HG02885 (cell line): Measurements from ENCODE around the gene MYCBP2.

Source experiments
- ATAC-seq: cut with Tn5 transposase; IDR thresholded peaks from one replicate; pipeline ENCODE4 v1.9.1; 2021; ENCODE audit warnings: mild to moderate bottlenecking; ENCODE audit not compliant: unreplicated experiment, poor library complexity

MYCBP2 gene

DNA sequence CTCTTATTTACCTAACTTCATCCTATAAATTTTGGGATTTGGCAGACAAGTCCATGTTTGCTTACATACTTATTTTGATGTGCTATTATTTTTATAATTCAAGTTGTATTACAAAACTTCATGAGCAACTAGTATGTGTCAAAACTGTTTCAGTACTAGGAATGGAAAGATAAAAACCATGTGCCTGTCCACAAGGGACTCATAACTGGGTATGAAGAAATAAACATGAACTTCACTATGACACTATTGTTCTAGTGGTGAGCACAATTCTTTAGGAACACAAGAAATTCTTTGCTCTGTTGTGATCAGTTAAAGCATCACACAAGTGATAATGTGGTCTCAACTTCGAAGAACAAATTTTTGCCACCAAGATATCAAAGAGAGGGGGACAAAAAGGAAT, 202.5 kb downstream of the MYCBP2 start:
- ATAC-seq = no peak

- ATAC-seq = no peak
Measured at GRCh38 chr13:77118134-77118533, 208.8 kb downstream of the MYCBP2 start.

GRCh38 chr13:77114271-77114670, 212.6 kb downstream of the MYCBP2 start:
- no peak for ATAC-seq

DNA sequence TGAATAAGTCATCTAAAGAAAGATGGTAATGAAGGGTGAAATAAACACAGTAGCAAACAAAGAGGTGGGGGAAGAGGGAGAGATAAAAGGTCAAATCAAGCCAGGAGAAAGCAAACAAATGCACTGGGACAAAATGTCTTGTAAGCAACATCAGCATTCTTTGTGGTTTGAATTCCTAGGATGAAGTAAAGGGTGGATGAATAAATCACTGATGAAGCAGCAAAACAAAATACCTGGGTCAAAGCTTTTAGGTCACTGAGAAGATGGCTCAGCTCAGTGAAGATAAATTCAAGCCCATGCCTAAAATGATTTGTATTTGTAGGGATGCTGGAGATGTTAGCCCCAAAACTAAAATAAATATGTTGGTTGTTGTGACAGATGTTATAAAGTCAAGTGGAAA, 213.4 kb downstream of the MYCBP2 start:
- no peak for ATAC-seq

DNA sequence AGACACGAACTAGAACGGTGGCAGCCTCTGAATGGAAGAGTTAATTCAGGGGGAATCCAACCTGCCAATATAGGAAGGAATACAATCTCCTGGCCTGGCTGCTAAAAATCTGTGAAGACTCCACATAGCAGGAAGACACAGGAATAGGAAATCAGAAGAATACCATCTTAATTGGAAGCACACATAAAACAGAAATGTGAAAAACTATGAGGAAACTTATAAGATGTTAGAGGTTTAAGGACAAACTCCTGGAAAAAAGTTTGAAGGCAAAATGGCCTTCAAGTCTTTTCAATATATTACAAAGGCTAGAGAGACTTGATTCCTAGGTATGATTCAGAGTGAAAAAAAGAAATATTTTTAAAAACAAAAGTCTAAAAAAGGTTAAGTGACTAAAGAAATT, 221.8 kb downstream of the MYCBP2 start:
- ATAC-seq = no peak

DNA sequence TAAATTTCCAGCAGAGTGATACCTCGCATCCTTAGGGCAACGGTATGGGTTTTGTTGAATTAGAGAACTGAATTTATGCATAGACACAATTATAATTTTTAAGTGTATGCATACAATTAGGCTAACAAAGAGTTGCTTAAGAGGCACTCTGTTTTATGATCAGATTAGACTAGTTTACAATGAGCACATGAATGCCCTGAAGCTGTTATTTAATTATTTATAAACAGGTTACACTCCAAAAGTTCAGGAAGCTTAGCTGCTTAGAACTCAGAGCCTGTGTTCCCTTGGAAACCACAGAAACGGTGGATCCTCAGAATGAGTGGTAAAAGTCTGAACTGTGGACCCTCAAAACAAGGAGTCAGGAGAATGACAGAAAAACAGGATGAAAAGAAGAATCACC, 227.5 kb downstream of the MYCBP2 start:
- no peak for ATAC-seq

- no peak for ATAC-seq
Measured at GRCh38 chr13:77095288-77095687, 231.6 kb downstream of the MYCBP2 start.

DNA sequence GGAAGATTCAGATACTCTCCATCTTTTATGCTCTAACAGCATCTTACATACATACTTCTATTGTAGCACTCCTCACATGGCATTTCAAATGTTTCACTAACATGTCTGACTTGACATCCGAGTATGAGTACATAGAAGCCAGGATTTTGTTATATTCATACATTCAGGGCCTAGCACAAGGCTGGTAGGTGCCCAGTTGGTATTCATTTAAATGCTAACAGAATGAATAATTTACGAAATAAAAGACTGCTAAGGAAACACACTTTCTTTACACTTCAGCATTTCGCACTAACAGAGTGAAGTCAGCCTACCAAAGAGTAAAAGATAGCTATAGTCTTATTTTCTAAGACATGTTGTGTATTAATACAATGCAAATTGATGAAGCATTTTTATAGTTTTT, 232.1 kb downstream of the MYCBP2 start:
- ATAC-seq = no peak

- no peak for ATAC-seq
Measured at GRCh38 chr13:77093735-77094134, 233.2 kb downstream of the MYCBP2 start.

DNA sequence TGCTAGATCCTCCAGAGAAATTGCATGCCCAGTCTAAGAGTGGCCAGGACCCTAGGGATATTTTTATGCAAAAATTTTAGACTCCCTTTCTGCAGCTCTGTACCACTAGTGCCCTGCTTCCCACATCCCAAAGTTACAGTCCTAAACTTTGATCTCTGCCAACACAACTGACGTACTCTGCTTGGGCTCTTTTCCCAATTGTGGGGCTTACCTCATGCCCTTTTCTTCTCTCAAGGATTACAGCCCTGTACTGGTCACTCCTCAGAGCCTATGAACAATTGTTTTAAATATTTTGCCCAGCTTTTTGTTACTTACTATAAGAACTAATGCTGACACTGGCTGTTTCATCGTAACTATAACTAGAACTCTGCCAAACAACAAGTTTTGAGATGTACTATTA, 242.1 kb downstream of the MYCBP2 start:
- ATAC-seq = no peak

DNA sequence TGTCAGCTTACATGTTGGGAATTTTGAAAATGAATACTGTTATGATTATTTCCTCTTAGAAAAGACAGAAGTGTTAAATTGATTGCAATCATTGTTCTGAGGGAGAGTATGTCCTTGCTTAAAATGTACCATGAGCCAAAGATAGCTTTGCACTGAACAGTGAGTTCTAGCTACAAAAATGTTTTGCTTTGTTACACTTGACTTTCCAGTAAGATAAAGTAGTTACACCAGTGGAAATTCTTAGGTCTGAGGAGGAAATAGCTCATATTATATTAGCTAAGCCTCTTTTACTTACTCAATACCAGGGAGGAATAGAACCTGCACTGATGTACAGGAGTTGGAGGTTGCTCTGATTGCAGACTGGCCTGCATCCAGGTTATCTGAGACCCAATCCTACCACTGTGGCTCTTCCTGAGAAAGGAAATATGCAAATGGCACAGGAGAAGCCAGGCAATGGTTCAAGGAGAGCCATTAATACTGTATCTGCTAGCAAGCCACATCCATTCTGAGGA, 246.9 kb downstream of the MYCBP2 start:
- ATAC-seq = no peak

- ATAC-seq = no peak
Measured at GRCh38 chr13:77067519-77067918, 259.4 kb downstream of the MYCBP2 start.

GRCh38 chr13:77065461-77066147, 261.3 kb downstream of the MYCBP2 start:
- no peak for ATAC-seq

- ATAC-seq = no peak
Measured at GRCh38 chr13:77062097-77062496, 264.8 kb downstream of the MYCBP2 start.

DNA sequence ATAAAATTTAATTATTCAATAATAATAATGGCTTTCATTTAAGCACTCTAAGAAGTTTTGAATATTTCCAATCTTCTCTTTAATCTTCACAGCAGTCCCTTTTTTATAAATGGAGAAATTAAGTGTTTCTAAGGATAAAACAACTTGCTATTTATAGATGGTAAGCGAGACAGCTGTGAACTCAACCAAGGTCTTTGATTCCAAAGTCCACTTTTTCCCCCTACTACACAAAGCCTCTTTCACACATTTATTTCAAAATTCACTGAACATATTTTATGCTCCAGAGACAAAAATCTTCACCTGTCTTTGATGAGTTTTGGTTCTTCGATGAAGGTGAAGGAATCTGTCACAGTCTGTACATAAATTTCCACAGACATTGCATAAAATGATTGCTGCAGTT, 265.5 kb downstream of the MYCBP2 start:
- no peak for ATAC-seq

DNA sequence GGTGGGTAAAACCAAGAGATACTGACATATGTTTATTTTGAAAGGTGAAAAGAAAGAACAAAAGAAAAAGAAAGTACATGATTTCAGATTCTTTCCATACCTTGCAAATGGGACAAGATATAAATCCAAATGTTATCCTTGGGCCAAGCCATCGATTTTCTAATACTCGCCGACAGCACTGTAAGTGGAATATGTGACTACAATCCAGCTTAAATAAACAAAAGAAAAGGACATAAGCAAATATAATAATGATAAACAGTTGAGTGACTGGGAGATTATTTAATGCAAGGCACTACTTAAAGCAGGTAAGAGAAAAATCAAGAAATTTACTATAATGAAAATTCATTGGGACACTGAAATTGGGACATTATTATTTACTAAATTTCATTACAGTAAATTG, 270.0 kb downstream of the MYCBP2 start:
- ATAC-seq = no peak

DNA sequence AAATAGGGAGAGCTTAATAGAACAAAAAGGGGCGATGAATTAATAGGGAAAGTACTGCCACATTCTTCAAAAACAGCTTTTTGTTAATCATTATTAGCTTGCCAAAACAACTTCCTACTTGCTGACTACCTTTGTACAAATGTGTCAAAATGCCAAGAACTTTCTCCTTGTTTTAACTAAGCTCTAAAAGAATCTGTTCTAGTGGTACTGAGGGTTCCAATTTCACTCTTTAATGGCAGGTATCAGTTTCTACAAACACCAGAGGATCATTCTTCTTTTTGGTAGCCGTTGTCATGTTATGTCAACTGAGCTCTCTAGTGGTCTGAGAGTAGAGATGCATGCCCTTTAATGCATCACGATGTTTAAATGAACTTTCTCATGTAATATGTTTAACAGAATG, 270.5 kb downstream of the MYCBP2 start:
- no peak for ATAC-seq

- no peak for ATAC-seq
Measured at GRCh38 chr13:77055158-77055557, 271.7 kb downstream of the MYCBP2 start.

- ATAC-seq = no peak
Measured at GRCh38 chr13:77053192-77053591, 273.7 kb downstream of the MYCBP2 start.

- no peak for ATAC-seq
Measured at GRCh38 chr13:77048681-77049080, 278.2 kb downstream of the MYCBP2 start.

- ATAC-seq = no peak
Measured at GRCh38 chr13:77047649-77048343, 279.1 kb downstream of the MYCBP2 start.
